HG02588 (cell line): ENCODE data around the gene OPTC.

Experiments
- ATAC-seq: cut with Tn5 transposase; IDR thresholded peaks from one replicate; pipeline ENCODE4 v1.9.1; 2021; ENCODE audit warnings: mild to moderate bottlenecking, moderate library complexity; ENCODE audit not compliant: unreplicated experiment

Gene OPTC

DNA sequence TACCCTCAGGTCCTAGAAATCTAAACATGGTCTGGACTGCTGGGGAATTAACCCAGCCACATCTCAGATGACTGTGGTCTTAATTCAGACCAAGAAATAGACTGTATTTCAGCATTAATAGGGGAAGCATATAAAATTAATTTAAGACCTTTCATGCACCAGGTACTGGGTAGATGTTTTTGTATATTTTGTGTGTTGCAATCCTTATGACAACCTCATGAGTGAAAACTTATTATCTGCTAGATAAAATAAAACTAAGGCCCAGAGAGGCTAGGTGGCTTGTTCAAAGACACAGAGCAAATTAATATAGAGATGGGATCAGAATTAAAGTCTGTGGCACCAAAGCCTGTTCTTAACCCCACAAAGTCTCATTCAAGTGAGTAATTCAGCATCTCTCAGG, 40.1 kb downstream of the OPTC start:
- ATAC-seq: no peak

GRCh38 chr1:203534526-203534925, 40.6 kb downstream of the OPTC start:
- ATAC-seq: no peak

- ATAC-seq: no peak
Observed at GRCh38 chr1:203536575-203536974, 42.6 kb downstream of the OPTC start.

DNA sequence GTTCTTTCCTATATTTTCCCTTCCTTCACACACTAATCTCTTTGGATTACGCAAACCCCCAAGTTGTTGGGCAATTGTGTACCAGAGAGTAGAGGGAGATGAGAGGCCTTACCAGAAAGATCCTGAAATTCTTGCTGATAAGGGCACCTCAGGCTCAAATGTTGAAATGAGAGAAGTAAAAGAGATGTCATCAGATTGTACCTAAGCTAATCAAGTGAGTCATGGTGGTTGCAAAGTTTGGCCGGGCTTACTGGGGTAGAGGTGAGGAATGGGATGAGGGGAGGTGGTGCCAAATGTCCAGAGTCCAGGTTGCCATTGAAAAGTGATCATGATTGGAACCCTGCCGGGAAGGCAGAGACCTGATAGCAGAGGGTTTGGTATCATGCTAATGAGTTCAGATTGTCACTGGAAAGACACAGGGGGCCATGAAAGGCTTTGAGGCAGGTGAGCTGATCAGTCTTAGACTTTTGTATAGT, 43.1 kb downstream of the OPTC start:
- no peak for ATAC-seq

- ATAC-seq: no peak
Observed at GRCh38 chr1:203537806-203538464, 44.0 kb downstream of the OPTC start.

- no peak for ATAC-seq
Observed at GRCh38 chr1:203538726-203539125, 44.8 kb downstream of the OPTC start.

DNA sequence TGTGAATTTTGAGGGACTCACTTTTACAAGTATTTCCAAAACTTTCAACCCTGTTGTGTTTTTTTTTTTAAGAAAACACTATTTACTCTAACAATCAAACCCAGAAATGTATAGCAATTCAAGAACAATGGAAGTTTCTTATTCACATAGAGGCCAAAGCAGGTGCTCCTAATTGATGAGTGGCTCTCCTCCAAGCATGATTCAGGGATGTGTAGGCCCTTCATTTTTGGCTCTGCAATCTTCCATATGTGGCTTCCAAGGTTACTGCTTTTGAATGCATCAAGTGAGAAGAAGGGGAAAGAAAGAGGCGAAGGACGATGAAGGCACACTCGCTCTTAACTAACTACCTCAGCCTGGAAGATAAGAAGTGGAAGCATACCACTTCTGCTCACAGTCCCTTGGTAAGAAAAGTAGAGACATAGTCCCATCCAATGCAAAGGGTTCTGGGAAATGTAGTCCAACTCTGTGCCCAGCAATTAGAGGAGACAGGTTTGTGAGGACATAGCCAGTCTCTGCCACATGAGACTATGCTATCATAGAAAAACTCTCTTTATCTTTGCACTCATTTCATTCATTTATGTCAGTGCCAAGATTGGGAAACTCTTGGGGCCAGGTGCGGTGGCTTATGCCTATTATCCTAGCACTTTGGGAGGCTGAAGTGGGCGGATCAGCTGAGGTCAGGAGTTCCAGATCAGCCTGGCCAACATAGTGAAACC, 46.0 kb downstream of the OPTC start:
- no peak for ATAC-seq

DNA sequence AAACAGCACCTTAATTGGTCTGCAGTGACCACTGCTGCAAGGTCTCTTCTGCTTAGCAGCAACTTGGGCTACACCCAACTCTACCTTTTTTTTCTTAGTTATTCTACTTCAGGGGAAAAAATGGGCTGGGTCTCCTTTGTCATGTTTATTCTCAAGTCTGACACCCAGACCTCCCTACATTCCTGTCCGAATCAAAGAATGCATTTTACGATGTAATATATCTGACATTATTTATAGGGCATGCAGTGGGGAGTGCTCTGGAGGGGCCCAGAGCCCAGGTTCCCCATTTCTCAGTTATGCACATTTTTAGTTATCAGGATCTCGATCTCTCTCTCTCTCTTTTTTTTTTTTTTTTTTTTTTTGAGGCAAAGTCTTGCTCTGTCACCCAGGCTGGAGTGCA, 50.5 kb downstream of the OPTC start:
- ATAC-seq: no peak

DNA sequence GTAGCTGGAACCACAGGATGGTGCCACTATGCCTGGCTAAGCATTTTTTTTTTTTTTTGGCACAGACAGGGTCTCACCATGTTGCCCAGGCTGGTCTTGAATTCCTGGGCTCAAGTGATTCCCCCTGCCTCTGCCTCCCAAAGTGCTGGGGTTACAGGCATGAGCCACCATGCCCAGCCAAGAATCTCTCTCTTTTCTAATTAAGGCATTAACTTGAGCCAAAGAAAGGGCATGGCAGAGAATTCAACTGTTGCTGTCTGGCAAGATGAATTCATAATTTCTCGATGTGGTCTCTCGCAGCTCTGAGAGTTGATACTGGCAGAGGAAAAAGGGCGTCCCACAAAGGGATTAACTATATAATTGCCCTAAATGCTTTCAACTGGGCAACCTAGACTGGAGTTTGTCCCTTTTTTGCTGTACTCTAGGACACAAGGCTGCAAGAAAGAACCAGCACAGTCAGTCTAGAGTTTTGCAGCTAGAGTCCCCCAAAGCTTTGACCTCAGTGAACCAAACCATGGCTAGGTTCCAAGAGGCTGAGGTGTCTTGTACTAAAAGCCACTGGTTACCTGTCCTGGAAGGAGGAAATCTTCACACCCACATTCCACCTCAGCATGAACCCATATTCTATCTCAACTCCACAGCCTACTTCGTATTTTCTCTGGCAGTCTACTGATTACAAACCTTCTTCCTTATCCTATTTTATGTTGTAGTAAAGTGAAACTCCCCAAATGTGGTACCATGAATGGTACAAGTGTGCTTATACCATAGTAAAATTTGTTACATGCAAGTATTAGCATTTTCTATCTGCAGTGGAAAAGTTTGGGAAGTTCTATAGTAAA, 51.2 kb downstream of the OPTC start:
- no peak for ATAC-seq

DNA sequence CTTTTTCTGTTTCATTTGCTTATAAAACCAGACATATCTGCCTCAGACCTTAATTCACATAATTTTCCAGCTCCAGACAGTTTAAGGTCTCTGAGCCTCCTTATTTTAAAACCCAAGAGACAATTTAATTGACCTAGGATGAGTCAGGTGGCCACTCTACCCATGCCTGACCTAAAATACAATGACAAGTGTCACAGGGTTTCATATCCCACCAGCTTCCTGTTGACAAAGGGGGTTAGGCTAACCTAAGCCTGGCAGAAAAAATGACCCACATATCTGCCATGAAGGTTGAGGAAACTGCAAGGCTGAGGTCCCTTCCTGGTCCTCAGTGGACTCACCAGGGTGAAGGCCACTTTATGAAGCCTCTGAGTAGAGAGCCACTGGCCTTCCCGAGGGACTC, 52.3 kb downstream of the OPTC start:
- no peak for ATAC-seq

DNA sequence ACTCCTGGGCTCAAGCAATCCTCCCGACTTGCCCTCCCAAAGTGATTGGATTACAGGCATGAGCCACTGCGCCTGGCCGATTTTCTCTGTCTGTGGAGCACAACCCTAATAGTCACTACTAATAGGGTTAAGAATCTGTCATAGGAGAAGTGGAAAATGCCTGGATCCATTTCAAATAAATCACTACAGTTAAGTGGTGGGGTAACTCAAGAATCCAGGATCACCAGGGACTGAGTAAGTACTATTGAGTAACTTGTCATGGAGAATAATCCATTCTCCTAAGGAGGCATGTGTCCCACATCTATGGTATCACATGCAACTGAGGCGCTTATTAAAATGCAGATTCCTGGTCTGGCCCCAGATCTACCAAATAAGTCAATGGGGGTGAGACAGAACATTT, 53.2 kb downstream of the OPTC start:
- ATAC-seq: no peak

DNA sequence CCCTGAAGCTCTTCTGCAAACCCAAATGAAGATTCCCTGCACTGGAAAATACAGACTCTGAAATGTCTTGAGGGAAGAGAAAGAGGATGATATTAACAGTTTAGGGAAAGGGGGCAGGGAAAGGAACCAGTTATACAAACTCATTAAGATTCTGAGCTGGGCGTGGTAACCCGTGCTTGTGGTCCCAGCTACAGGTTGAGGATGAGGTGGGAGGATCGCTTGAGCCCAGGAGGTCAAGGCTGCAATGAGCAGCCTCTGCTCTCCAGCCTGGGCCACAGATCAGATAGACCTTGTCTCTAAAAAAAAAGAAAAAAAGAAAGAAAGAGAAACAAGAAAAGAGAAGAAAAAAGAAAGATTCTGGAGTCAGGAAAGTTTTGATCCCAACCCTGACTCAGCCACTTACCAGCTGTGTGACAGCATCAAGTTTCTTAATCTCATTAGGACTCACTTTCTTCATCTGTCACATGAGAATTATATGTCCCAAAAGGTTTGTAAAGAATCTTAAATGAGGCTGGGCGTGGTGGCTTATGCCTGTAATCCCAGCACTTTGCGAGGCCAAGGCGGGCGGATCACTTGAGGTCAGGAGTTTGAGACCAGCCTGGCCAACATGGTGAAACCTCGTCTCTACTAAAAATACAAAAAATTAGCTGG, 53.9 kb downstream of the OPTC start:
- no peak for ATAC-seq

GRCh38 chr1:203548892-203549291, 54.9 kb downstream of the OPTC start:
- no peak for ATAC-seq

DNA sequence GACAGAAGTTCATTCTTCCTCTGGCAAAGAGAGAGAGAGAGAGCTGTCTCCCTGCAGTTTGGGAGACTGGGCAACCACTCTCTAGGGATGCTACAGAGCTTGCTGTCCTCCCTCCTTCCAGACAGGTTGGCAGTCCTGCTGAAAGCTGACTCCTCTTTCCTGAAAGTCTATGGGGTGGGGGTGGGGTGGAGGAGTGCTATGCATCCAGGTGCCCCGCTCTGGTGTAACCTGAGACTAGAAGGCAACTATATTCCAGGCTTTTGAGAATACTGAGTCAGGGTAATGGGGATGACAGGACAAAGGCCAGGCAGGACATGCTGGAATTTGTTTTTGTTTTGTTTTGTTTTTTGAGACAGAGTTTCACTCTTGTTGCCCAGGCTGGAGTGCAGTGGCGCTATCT, 55.4 kb downstream of the OPTC start:
- no peak for ATAC-seq

- ATAC-seq: no peak
Observed at GRCh38 chr1:203550846-203551245, 56.9 kb downstream of the OPTC start.

GRCh38 chr1:203551550-203551949, 57.6 kb downstream of the OPTC start:
- no peak for ATAC-seq

- no peak for ATAC-seq
Observed at GRCh38 chr1:203553496-203553895, 59.5 kb downstream of the OPTC start.

DNA sequence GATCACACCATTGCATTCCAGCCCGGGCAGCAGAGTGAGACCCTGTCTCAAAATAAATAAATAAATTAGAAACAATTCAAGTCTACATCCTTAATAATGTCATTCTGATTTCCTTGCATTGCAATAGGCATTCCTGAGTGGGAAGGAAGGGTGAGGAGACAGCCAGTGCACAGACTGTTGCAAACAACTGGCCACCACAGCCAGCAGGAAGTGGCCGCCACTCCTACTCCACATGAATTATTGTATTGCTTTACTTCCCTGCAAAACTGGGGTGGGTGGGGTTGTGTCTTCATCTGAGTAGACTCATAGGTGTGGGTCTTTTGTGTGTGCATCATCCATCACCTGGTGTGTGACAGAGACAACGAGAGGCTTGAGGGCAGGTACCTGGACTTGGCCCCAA, 60.1 kb downstream of the OPTC start:
- no peak for ATAC-seq

DNA sequence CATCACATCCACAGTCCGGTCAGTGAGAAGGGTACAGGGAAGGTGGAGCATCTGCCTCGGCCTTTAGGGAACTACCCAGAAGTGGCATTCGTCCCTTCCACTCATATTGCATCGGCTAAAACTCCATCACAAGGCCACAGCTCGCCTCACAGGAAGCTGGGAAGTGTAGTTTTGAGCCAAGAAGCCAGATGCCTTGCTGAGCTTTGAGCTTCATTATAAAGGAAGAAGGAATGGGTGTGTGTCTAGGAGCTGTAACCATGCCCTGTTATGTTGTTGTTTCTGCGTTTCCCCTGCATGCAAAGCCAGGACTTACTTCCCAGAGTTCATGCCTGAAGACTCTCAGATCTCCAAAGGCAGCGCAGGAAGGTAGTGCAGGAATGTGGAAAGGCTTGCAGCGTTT, 61.1 kb downstream of the OPTC start:
- ATAC-seq: no peak

- ATAC-seq: no peak
Observed at GRCh38 chr1:203555511-203556046, 61.6 kb downstream of the OPTC start.
